SIG-M5 treated with dmso at 0.1 percent for 504 hours (cell line): ENCODE results near the gene USF1.

Experiments used
- DNase-seq: peaks from one replicate; lab custom pipeline; 2025; ENCODE audit not compliant: unreplicated experiment; lab: John Stamatoyannopoulos, UW

Gene USF1, protein sequence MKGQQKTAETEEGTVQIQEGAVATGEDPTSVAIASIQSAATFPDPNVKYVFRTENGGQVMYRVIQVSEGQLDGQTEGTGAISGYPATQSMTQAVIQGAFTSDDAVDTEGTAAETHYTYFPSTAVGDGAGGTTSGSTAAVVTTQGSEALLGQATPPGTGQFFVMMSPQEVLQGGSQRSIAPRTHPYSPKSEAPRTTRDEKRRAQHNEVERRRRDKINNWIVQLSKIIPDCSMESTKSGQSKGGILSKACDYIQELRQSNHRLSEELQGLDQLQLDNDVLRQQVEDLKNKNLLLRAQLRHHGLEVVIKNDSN

DNA sequence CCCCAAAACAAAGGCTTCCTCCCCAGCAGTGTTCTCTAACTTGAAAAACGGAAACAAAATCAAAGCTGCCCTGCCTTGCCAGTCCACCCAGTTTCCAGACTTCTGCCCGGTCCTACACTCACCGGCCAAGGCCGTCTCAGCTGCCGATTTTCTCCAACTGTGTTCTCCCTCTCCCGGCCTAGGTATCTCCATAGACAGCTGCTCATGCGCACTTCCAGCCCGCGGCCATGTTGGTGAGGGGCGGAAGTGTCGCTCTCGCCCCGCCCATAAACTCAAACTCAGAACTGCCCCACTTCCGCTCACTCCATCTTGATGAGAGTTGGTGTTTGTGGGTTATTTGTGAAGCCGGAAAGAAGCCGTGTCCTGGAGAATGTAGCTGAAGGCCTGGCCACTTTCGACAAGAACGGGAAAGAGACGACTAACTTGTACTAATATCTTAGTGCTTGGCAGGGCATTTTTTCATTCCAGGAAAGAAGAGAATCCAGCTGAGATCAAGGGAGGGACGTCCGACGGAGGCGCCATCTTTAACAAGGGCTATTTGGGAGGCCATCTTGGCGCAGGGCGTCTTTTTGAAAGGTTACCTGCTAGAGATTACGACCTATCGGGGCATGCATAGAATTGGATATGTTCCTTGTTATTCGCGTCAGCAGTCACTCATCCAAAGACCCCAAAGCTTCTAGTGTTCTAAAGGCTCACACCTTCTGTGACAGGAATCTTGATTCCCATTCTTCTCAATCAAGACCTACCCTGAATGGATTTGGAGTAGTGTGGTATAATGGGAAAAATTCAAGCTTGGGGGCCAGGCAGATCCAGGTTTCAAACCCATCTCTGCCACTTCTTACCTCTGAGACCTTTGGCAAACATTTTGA is at the start of gene USF1:
USF1 (minus strand) TSS at position 242 of the 869 bp plus-strand sequence. CDS start 2,702 bp downstream, outside the sequence.
- DNase-seq = peak; percentile 99

DNA sequence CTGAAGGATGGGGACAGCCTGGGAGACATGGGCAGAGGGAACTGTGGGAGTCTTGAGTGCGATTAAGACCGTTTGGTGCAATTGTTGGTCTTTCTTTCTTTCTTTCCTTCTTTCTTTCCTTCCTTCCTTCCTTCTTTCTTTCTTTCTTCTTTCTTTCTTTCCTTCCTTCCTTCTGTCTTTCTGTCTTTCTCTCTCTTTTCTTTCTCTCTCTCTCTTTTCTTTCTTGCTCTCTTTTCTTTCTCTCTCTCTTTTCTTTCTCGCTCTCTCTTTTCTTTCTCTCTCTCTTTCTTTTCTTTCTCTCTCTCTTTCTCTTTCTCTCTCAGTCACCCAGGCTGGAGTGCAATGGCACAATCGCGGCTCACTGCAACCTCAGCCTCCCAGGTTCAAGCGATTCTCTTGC is 49.5 kb upstream of the USF1 start:
- no peak for DNase-seq

DNA sequence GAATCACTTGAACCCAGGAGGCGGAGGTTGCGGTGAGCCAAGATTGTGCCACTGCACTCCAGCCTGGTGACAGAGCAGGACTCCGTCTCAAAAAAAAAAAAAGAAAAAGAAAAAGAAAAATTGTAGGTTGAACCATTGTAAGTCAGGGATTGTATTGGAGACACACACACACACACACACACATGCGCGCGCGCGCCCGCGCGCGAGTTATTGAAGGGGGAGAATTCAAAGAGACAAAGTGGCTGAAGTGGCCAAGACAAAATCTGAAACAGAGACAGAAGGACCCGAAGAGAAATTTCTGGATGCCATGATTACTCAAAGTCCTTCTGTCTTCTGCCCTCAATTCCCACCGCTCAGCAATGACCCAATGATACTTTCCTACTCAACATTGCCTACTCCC is 48.7 kb upstream of the USF1 start:
- no peak for DNase-seq

DNA sequence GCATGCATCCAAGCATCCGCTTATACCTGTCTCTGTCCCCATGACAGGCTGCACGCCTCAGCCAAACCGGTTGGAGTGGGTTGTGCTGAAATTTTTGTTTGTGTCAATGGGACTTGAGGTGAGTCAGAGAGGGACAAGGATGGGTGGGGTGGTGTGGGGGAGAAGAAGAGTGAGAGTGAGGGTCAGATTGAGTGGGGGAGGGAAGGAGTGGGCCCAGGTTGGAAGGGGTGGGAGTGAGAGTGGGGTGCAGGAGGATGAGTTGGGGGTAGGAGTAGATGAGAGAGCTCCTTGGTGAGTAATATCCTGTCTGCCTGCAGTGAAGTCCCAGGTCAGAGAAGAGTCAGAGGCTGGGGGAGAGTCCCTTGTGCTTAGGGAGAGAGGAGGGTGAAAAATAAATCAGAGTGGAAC is 46.8 kb upstream of the USF1 start:
- DNase-seq = no peak

DNA sequence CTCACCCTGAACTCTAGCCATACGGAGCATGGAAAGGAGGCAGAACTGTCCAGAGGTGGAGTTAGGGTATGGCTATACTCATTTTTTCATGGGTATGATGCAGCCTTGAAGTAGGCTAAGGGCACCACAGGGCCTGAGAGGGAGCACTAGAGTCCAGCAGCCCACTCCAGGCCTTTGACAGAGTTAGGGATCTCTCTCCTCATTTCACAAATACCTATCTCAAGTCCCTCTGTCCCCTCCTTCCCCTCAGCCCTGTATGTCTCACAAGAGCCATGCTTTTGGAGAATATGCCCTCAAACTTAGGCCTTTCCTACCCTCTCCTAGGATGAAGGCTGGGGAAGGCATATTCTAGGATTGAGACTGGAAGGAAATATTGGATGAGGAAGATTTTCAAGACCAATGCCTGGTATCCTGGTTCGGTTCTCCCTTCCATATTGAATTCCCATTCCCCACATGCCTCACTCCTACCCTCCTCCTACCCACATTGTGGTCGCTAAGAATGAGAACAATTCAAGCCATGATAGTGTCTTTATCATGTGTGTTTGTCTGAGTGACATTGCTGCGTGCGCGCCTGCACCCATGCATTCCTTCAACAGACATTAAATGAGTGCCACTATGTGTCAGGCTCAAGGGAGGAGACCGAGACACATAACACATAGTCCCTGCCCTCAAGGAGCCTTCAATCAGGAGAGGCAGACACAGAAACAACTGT is 46.2 kb upstream of the USF1 start:
- DNase-seq = no peak

DNA sequence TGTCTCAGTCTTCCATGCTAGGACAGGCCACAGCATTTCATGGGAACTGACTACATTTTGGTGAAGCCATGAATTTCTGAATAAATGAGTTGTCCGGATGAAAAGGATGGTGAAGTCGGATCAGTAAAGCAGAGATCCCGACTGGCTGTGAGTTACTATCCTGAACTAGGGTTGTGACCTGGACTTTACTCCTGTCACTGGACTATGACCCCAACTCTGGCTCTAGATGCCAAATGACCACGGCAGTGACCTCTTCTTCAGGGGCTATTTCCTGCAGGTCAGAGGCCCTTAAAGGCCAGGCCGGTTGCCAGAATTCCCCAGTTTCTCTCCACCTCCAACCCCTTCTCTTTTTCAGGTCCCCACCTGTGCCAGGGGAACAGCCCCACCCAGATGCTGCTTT is 45.3 kb upstream of the USF1 start:
- no peak for DNase-seq

DNA sequence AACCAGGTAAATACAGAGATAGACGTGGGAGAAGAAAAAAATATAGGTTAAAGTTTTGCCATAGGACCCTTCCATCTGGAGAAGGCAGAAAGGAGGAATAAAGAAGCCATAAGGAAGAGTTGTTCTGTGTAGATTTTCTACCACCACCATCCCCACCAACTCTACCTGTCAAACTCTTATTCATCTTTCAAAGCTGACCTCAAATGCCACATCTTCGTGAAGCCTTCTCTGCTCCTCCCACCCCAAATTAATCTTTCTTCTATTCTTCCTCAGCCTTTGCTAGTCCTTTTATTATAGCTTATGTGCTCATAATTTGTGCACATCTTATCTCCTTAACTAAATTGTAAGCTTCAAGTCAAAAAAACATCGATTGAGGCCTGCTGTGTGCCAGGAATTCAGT is 44.8 kb upstream of the USF1 start:
- DNase-seq = no peak

DNA sequence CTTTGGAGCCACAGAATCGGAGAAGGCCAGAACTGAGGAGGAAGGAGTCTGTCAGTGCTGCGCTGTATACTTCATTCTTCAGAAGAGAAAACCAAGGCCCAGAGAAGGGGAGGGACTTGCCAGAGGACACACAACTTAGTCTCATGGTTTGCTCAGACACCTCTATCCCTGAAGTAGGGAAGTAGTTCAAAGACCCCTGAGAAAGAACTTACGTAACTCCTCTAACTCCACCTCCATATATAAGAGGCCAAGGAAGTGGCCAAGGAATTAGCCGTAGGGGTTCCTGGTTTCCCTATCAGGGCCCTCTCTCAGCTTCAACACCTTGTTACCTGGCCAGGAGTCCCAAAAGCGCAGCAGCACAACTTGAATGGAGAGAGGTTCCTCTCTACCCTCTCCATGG is 44.2 kb upstream of the USF1 start:
- no peak for DNase-seq

DNA sequence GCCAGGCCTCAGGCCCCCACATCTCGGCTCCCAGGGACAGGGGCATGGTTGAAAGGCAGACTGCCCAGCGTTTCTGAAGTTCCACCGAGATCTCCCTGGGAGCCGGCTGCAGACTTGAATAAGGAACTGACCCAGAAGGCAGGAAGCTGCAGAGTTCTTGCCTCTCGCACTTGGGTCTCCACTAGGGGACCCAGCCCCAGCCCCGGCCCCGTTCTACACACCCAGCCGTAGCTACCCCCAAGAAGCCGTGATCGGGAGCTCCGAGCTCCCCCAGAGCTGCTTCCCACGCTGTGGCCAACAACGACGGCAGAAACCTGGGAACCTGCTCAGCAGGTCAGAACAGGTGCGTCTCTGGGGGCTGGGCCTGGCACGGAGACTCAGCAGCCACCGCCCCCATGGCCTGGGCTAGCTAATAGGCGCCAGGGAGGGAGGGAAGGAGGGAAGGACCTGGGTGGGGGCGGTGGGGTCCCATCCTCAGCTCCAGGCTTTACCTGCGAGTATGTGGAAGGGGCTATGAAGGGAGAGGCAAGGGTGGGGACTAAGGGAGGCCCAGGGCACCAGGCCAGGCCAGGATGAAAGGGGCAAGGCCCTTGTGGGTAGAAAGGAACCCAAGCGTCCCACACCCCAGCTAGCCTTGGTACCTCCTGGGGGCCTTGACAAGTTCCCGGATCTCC is 43.6 kb upstream of the USF1 start, which contains the start of gene NECTIN4:
NECTIN4 (minus strand) TSS at position 308 of the 674 bp plus-strand sequence; CDS start at position 46, 262 bp downstream.
- DNase-seq = no peak

DNA sequence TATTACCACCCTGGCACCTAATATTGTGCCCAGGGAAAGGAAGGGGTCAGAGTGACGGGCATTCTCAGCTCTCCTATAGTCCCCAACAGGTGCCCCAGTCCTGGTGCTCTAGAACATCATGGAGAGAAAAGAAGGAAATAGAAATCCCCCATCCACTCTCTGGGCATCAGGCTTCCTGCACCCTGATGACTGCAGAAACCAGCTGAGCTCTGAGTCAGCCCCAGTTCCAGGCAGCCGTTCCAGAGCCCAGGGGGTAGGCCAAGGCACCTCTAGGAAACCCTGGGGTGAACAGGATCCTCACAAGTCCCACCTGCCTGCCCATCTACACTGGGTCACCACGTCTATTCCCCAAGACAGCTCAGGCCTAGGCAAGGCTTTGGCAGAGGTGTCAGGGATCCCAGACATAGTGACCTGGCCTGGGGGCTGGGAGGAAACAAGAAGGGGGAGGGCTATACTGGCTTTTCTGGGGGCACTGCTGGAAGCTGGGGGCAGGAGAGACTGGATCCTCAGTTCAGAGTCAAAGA is 42.9 kb upstream of the USF1 start:
- no peak for DNase-seq

DNA sequence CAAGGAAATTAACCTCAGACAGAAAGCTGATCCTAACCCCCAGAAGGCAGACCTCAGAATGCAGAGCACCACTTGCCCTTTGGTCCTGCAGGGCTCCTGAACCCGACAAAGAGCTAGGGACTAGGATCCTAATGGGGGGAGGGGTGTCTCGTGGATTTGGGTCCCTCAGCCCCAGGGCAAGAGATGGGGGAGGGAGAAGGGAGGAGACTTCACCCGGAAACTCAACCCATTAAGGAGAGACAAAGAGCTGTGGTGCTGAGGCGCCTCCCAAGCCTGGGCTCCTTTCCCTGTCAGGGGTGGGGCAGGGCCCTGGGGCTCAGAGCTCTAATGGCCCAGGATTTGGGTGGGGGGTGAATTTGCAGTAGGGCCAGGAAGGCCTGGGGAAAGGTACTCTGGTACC is 40.7 kb upstream of the USF1 start:
- no peak for DNase-seq

DNA sequence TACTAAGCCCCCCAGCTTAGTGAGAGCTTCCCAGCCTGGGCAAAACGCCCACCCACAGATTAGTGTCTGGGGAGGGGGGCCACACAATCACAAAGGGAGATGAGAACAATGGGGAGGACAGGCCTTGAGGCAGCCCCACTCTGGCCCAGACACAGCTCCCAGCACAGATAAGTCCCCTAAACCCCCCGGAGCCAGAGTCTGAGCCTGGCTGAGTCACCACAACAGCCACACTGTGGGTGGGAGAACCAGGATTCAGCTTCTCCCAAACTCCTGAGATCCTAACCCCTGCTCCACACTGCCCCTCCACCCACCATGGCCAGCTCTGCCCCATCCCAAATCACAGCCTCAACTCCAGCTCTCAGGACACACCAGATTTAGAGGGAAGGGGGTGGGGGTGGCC is 39.4 kb upstream of the USF1 start:
- DNase-seq = no peak

DNA sequence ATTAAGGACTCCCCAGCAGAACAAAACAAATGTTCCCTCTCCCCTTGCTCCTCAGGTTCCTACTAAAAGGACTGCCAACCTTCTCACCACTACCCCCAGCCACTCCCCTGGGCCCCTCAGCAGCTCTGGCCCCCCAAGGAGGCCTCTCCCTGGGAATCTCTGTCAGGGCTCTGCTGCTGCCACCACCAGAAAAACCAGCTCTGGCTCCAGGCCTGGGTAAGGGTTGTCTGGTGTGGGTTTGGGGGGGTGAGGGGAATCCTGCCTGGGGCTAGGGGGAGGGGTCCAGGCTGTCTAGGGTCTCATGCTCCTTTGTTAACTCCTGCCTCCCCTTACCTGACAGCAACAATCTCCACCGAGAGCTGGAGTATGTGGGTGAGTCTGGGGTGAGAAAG is 38.8 kb upstream of the USF1 start:
- DNase-seq = no peak

DNA sequence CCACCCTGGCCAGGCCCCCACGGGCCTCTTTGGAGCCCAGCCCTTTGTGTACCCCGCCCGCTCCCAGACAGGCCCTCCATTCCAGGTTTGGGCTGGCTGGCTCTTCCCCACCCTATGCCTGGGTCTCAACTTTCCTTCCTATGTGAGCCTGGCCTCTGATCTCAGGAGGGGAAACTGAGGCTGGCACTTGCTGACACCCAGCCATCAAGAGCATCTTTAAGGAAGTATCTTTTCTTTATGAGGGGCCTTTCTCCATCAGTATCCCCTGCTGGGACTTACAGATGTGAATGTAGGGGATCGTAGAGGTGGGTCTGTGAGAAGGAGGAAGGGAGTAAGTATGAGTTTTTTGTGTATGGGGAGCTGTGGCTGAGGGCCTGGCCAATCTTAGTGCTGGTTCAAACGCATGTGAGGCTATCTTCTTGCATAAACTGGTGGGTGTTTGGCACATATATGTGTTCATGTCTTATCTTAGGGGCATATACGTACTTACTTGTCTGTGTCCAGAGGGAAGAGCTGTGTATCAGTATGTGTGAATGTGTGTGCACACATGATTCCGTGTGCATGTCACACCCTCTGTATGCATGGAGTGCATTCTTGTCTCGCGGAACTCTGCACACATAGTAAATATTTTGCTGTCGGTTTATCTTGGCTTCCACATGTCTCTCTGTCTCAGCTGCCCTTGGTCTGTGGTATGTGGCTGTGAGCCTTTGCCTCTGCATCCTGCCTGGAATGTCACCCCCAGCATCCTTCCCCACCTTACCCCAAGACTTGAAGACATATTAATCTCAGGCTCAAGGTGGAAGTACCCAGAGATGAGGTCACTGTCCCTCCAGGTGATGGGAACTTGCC is 38.2 kb upstream of the USF1 start:
- peak; percentile 28 for DNase-seq

DNA sequence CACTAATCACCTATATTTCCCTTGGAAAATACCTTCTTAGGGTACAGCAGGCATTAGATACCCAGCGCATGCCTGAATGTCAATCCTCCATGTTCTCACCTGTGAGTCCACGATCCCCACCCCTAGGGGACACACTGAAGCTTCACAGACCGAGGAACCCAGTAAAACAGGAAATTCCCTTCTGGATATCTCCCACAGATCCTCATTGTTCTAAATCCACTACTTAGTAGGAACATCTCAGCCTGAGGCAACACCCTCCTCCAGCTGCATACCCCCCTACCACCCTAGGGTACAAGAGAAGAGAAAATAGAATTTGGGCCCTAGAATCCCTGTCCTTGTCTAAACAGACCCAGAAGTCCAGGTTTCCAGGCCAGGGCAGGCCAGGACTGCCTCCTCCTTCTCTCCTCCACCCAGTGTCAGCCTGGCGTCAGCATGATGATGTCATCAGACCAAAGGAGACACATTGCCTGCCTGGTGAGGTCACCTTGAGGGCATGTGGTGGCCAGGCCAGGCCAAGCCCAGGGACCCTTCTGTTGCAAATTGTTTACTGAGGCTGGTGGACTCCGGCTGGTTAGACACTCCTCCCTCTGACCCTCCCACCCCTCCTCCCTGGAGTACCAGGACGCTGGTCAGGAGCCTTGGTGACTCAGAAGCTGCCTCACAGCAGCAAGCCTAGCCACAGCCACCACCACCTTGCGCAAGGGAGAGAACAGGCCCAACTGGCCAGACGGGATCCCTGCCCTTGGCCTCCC is 37.4 kb upstream of the USF1 start:
- DNase-seq = peak; percentile 85

DNA sequence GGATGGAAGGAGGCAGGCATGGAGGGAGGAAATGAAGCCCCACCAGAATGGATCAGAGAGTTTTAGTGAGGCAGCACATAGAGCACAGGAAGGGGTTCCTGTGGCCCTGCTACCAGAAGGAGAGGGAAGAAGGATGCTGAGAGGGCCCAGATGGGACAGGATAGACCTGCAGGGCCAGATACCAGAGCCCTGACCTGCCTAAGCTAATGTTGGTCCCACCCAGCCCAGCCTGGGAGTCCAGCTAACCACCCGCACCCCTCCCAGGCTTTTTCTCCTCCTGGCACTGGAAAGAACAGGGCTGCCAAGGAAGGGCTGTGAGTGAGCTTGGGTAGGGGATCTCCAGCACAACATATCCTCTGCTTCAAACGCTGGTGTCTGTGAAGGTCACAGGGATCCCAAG is 36.7 kb upstream of the USF1 start:
- no peak for DNase-seq

DNA sequence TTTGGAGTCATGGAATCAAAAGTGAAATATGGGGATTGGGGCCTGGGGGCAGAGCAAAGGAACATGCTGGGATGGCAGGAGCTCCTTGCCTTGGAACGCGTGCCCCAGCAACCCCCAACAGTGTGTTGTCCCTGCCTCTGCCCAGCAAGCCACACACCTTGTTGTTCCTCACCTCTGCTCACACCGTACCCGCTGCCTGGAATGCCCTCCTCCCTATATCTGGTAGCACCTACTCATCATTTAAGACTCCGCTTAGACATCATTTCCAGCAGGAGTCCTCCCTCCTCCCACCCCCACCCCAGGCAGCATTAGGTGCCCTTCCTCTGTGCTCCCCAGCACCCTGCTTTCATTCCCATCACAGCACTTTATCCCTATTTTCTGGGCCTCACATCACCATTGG is 35.7 kb upstream of the USF1 start:
- no peak for DNase-seq

DNA sequence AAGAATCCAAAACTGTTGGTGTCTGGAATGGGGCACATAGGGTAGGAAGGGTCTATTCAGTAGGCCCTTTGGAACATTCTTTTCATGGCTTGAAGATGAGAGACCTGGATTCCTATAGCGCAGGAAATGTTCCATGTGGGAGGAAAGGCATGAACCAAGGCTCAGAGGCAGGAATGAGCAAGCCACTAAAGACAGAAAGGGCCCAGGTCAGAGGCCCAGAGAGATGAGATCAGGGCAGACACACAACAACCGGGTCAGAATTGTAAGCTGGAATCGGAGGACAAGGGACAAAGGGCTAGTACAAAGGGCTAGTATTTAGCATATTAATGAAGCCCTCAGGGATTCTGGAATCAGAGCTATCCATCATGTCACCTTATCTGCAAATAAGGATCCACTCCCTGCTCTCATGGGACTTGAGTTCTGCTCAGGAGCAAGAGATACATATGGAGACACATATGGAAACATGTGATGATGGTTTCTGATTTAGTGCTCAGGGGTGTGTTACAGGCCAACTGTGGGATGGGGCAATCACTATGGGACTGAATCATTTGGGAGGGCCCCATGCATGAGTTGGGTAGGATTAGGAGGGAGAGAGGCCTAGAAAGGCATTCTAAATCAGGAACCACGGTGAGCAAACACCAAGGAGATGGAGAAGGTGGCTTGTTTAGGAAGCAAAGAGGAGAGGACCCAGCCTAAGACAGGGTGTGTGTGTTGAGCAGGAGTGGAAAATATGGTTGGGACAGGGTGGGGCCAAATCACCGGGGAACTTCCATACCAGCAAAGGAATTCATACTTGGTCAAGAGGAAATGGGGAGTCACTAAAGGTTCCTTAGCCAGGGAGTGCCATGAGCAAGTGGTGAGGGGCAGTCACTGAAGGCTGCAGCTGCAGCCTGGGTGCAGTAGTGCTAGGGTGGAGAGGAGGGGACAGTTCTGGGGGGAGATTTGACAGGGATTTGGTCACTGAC is 34.9 kb upstream of the USF1 start:
- DNase-seq = no peak
